K562 treated with DMSO at 1 percent for 48 hours (cell line): ENCODE results near the gene ENPEP. TPM values are rescaled to one million over a fixed set of nuclear protein-coding genes. Genes with fewer than 3 reads are reported as not detected.

Source experiments
- total RNA-seq: library from RNA; unstranded; fragments of 300-600 nt; gene quantifications from 2 replicates; pipeline ENCODE4 v1.2.3, GENCODE V29; 2022; ENCODE audit warnings: low replicate concordance; ENCODE audit errors: extremely low read depth

ENPEP gene
- not detected in 2 replicates for total RNA-seq

GRCh38 chr4:110475881-110476818 lies at the start of gene ENPEP:
TSS of gene ENPEP (plus strand) at chr4:110476155. CDS start at chr4:110476415, 260 bp downstream.

Other genes with a start within 250 kb of the ENPEP start
- gene PITX2, start 146.9 kb downstream of the ENPEP start, total RNA-seq = not detected in 2 replicates